Pancreas (tissue), 10 donors: ENCODE results near the gene PRSS50. TPM values are rescaled to one million over a fixed set of nuclear protein-coding genes. Genes with fewer than 3 reads are reported as not detected.
A peak's percentile ranks its signal among the peaks of the same experiment; 100 is the strongest.

Experiments used
- ATAC-seq, 4 donors: fragments of 200-7000 bp; cut with Tn5 transposase; one replicate each; pipeline versions ENCODE4 v1.8.0 to v1.9.1; 2020; ENCODE audit warnings: mild to moderate bottlenecking in 4 of 4, moderate library complexity in 4 of 4
- DNase-seq, 6 donors: peaks; one replicate each; pipeline ENCODE4 v3.0.0-alpha.2; 2020
- FAIRE-seq: peaks from 2 replicates; lab custom pipeline; 2012; peaks lifted over from hg19 to GRCh38; lab: Jason Lieb, UNC
- H3K27ac ChIP-seq, 4 donors: fragments of 200-600 bp; sonication (generic); 1 replicate in 3 of 4; 2 replicates in 1 of 4; pipeline versions ENCODE4 v1.5.0 to v1.8.0; 2020
- H3K27me3 ChIP-seq, 4 donors: fragments of 200-600 bp; one replicate each; pipeline ENCODE4 v1.8.0; 2021
- H3K36me3 ChIP-seq, 3 donors: fragments of 200-600 bp; sonication (generic) in 1 of 3; one replicate each; pipeline versions ENCODE4 v1.5.0 to v1.8.0; 2020 to 2021
- H3K4me1 ChIP-seq, 3 donors: fragments of 200-600 bp; one replicate each; pipeline ENCODE4 v1.8.0; 2021
- H3K4me3 ChIP-seq, 4 donors: fragments of 200-600 bp; sonication (generic) in 2 of 4; one replicate each; pipeline versions ENCODE4 v1.5.0 to v1.8.0; 2020 to 2021
- H3K9me3 ChIP-seq, 4 donors: fragments of 200-600 bp; one replicate each; pipeline ENCODE4 v1.8.0; 2021
- WGBS, 2 donors: extraction: QIAGEN DNeasy Blood & Tissue Kit; methylation state at CpG; one replicate each; pipeline ENCODE4 v1.1.7; 2013; 5-methylcytosine and 5-hydroxymethylcytosine counted together
- intact Hi-C, 3 donors: fragments of 100-400 bp; cut with DNase I; formaldehyde crosslinking; loops; one replicate each; pipeline versions ENCODE4 v1.11.1 to v1.14.2; 2022
- polyA plus RNA-seq, 2 donors: library from polyadenylated mRNA; stranded (reverse); fragments of 200-250 nt; gene quantifications; one replicate each; pipeline ENCODE4 v1.2.3, GENCODE V29; 2013
- total RNA-seq, 6 donors: library from RNA; stranded (reverse); fragmentation: NEBNext Ultra II Directional in 4 of 6; extraction: Animal tissue kit (Norgen Biotek cat#: 25700) in 4 of 6; gene quantifications; one replicate each; pipeline versions ENCODE4 v1.2.1 to v1.2.4, GENCODE V29; 2021 to 2023
- TF ChIP-seq, protein P1 (sequence below), 4 donors: fragments of 200-600 bp; sonication (generic) in 3 of 4; IDR thresholded peaks; one replicate each; pipeline versions ENCODE4 v1.5.0 to v1.8.0; 2021; ENCODE audit warnings: antibody characterized with exemption in 4 of 4
- donor health status: healthy with polysubstance abuse.
- donor health status: DM: no; HTN: no; CAD: no; lungs with moderate emphysema.
- donor health status: DM: no; HTN: no; CAD: no.
- donor health status: control.
- donor health status: control.
- donor health status: Bipolar disorder and iron deficiency.
- donor health status: DM: yes; HTN: yes; CAD: no.
- donor health status: DM: no; HTN: no; CAD: no.
- donor health status: DM: no; HTN: no; CAD: no.
- donor health status: DM: yes; HTN: yes; CAD: no.

Gene PRSS50
- total and polyA plus RNA-seq, 8 donors: 0.28 to 2.2 (median 0.51) TPM

DNA sequence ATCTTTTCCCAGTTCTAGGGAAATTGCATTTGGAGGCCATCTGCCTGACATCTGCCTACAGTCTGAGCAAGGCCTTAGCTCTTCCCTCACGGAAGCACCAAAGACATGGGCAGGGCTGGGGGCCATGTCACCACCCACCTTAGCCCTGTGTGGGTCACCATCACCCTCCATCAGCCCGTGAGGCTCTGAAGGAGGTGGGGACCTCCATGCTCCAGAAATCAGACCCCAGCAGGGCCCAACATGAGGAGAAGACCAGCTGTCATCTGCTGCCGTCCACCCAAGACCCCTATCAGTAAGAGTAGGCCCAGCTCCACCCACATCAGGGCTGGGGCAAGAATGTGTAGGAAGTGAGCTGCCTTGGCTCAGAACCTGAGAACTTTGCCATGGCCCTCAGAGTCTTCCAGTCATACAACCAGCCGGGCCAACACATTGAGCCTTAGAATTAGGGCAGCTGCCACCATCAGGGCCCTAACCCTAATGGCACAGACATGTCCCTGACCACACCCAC is 14.6 kb downstream of the PRSS50 start:
- ATAC-seq: no peak

DNA sequence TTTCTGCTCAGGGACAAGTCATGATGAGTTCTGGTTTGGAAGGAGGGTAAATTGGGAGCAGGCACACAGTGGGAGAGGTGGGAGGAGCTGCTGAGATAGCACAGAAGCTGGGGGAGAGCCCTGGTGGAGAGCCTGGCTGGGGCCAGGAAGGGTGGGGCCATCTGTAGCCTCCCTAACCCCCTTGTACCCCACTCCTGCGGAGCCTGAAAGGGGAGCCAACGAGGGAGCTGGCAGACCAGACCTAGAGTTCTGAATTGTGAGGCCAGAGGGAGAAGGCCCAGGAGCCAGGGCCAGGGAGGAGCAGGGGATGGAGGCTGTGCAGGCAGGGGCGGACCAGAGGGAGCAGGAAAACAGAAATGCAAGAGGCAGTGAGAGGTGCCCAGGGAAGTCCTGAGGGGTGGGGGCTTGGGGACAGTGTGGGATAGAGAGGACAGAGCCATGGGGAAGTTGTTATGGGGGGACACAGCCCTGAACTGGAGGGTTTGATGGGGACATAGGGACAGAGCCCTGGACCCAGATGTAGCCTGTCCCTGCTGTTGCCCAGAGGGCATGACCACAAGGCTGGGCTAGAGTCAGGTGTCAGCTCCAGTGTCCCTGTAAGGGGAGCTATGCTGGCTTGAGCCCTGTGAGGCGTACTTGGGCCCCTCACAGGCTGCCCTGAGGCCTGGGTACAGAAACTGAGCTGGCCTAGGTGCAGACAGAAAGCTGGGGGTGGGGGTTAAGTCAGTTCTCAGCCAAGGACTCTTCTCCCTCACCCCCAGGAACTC is 15.2 kb downstream of the PRSS50 start:
- ATAC-seq: no peak
- Histone ChIP-seq H3K36me3 (no peaks in the 10 kb centered on the region), H3K9me3 (no peaks in the 10 kb centered on the region), H3K27ac (no peak overlapping the region), H3K27me3 (no peaks in the 10 kb centered on the region), H3K4me1 (peaks cover 0 to 8% (median 0%) of the 10 kb centered on the region in 3 donors), H3K4me3 (no peak overlapping the region)
- no peak for DNase-seq
- WGBS, 2 donors: 72 to 87% methylated on average over 4 of the region's 4 CpGs
- TF ChIP-seq, protein P1, sequence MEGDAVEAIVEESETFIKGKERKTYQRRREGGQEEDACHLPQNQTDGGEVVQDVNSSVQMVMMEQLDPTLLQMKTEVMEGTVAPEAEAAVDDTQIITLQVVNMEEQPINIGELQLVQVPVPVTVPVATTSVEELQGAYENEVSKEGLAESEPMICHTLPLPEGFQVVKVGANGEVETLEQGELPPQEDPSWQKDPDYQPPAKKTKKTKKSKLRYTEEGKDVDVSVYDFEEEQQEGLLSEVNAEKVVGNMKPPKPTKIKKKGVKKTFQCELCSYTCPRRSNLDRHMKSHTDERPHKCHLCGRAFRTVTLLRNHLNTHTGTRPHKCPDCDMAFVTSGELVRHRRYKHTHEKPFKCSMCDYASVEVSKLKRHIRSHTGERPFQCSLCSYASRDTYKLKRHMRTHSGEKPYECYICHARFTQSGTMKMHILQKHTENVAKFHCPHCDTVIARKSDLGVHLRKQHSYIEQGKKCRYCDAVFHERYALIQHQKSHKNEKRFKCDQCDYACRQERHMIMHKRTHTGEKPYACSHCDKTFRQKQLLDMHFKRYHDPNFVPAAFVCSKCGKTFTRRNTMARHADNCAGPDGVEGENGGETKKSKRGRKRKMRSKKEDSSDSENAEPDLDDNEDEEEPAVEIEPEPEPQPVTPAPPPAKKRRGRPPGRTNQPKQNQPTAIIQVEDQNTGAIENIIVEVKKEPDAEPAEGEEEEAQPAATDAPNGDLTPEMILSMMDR (IDR thresholded peaks at IDR 0.05): no peak
- intact Hi-C loops: loop anchor here in 2 of 3 donors (10.0 kb wide), 2 partner anchors 202 to 282 kb away; no protein-coding TSS in a partner anchor
- no peak for FAIRE-seq

More for the DNA sequence above, 14.6 kb downstream of the PRSS50 start:
- Histone ChIP-seq H3K4me1 (peaks cover 0 to 8% (median 0%) of the 10 kb centered on the region in 3 donors), H3K4me3 (no peak overlapping the region), H3K27ac (no peak overlapping the region), H3K9me3 (no peaks in the 10 kb centered on the region), H3K27me3 (no peaks in the 10 kb centered on the region), H3K36me3 (no peaks in the 10 kb centered on the region)
- DNase-seq: no peak
- TF ChIP-seq, protein P1 (IDR thresholded peaks at IDR 0.05): no peak
- intact Hi-C loops: loop anchor here in 2 of 3 donors (10.0 kb wide), 2 partner anchors 202 to 282 kb away; no protein-coding TSS in a partner anchor
- WGBS, 2 donors: 74 to 76% methylated on average over 4 of the region's 4 CpGs
- no peak for FAIRE-seq

DNA sequence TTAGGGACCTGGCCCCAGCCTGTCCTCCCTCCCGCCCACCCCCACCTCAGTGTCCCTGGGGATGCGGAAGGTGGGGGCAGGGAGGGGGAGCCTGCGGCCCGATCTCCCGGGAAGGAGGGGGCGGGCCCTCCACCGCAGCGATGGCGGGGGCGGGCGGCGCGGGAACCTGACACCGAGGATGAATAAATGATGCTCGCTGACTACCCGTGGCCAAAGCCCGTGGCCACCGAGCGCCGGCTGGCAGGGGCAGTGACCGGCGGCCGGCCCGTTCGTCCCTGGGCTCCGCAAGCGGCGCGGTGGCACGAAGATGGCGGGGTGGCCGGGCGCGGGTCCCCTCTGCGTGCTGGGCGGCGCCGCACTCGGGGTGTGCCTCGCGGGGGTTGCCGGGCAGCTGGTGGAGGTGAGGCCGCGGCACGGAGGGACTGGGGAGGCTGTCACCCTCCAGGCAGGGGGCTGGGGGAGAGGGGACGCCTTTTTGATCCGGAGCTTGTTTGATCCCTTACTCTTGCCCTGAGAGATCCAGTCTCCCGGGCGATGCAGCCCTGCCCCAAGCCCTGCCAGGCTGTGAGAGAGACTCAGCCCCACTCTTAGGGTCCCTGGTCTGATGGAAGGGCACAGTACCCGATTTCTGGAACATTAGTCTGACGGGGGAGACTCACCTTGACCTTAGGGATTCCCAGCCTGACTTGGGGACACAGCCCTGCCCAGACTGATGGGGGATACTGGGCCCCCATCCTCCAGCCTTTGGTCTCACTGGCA is 16.3 kb downstream of the PRSS50 start, which contains the start of gene TMIE:
Gene TMIE, plus strand, starts transcription at position 212 of the 759 bp plus-strand sequence. Its CDS starts 96 bp downstream, at position 308.
- 6 to 9% methylated on average over 26 to 51 of the region's 51 CpGs for WGBS, 2 donors
- Histone ChIP-seq H3K36me3 (no peaks in the 10 kb centered on the region), H3K4me3 (peak within 1 kb of the TSS in 2 of 4 donors; percentile 17 to 25), H3K4me1 (peaks cover 0 to 11% (median 0%) of the 10 kb centered on the region in 3 donors), H3K27me3 (no peaks in the 10 kb centered on the region), H3K9me3 (no peaks in the 10 kb centered on the region), H3K27ac (no peak within 1 kb of the TSS)
- FAIRE-seq (no peak), DNase-seq (peak in 1 of 6 donors; percentile 60), ATAC-seq (peak in 1 of 4 donors; percentile 12)
- TF ChIP-seq, protein P1 (IDR thresholded peaks at IDR 0.05): no peak
- intact Hi-C loops: loop anchor here in 2 of 3 donors (10.0 kb wide), 2 partner anchors 203 to 283 kb away; no protein-coding TSS in a partner anchor

DNA sequence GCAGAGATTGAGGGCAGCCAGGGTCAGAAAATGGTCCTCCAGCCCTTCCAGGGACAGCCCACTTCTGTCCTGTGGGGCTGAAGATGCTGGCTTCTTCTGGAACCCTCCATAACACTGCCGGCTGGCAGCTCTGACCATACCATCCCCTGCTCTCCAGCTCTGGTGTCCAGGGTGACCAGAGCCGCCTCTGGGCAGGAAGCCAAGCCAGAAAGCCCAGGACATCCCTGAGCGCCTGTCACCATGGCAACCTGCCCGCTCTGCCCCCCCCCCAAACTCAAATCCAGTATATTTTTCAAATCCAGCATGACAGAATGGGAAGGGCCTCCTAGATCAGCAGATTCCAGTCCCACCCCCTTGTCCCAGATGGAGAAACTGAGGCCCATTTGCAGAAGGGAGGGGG is 16.9 kb downstream of the PRSS50 start:
- ATAC-seq (peak in 2 of 4 donors; percentile 32 to 43), FAIRE-seq (no peak), DNase-seq (peak in 4 of 6 donors; percentile 39 to 81 (median 56))
- Histone ChIP-seq H3K4me1 (peaks cover 0 to 14% (median 0%) of the 10 kb centered on the region in 3 donors), H3K9me3 (no peaks in the 10 kb centered on the region), H3K27me3 (no peaks in the 10 kb centered on the region), H3K36me3 (no peaks in the 10 kb centered on the region), H3K4me3 (peak overlapping the region in 1 of 4 donors; percentile 25), H3K27ac (no peak overlapping the region)
- 25 to 33% methylated on average over 4 of the region's 4 CpGs for WGBS, 2 donors
- intact Hi-C loops: loop anchor here in 2 of 3 donors (10.0 kb wide), 2 partner anchors 204 to 284 kb away; no protein-coding TSS in a partner anchor
- TF ChIP-seq, protein P1 (IDR thresholded peaks at IDR 0.05): no peak
